B cell (primary cell): Measurements from ENCODE around the gene MAPK14. TPM values are rescaled to one million over a fixed set of nuclear protein-coding genes. Genes with fewer than 3 reads are reported as not detected.

Source experiments
- ATAC-seq: fragments of 200-7000 bp; cut with Tn5 transposase; one replicate; pipeline ENCODE4 v1.10.0; 2021; ENCODE audit warnings: low read depth, mild to moderate bottlenecking, moderate number of reproducible peaks, moderate library complexity
- CTCF ChIA-PET: fragments of 350-600 bp; sonication (Branson Sonifier 250); formaldehyde crosslinking; loops from one replicate; lab custom pipeline; 2021; ENCODE audit warnings: antibody characterized with exemption, inconsistent platforms; lab: Charles Lee
- POLR2A ChIA-PET: fragments of 350-600 bp; sonication (Branson Sonifier 250); formaldehyde crosslinking; loops from one replicate; lab custom pipeline; 2021; ENCODE audit warnings: antibody characterized with exemption; lab: Charles Lee
- DNase-seq: peaks from one replicate; pipeline ENCODE4 v3.0.0; 2013
- H2AFZ ChIP-seq: 2 replicates; pipeline ENCODE4 v1.6.1; 2012; ENCODE audit warnings: mild to moderate bottlenecking, low read depth, low read length; ENCODE audit not compliant: insufficient read depth, poor library complexity, severe bottlenecking
- H3K27ac ChIP-seq, 2 donors: 1 replicate in 1 of 2; 2 replicates in 1 of 2; pipeline ENCODE4 v1.5.1; 2012 to 2013; ENCODE audit warnings: low read length in 2 of 2, mild to moderate bottlenecking in 2 of 2, moderate library complexity in 1 of 2
- H3K27me3 ChIP-seq, 4 experiments: fragments of 200-600 bp in 1 of 4; sonication (generic) in 1 of 4; replicated peaks in 1 of 4; 1 replicate in 2 of 4; 2 replicates in 2 of 4; pipeline versions ENCODE4 v1.6.1 to v1.7.0; 2013 to 2016; ENCODE audit warnings: low read length in 3 of 4, mild to moderate bottlenecking in 2 of 4, mixed read lengths in 1 of 4, moderate library complexity in 1 of 4; ENCODE audit not compliant: insufficient read depth in 4 of 4, control insufficient read depth in 3 of 4; ENCODE audit errors: control extremely low read depth in 1 of 4
- H3K36me3 ChIP-seq, 2 experiments: replicated peaks in 1 of 2; 1 replicate in 1 of 2; 2 replicates in 1 of 2; pipeline versions ENCODE4 v1.6.1 to v1.7.1; 2013; ENCODE audit warnings: low read length in 1 of 2; ENCODE audit not compliant: insufficient read depth in 2 of 2, control insufficient read depth in 1 of 2; ENCODE audit errors: control extremely low read depth in 1 of 2, extremely low read depth in 1 of 2
- H3K4me1 ChIP-seq, 2 donors: fragments of 200-600 bp in 1 of 2; sonication (generic) in 1 of 2; 1 replicate in 1 of 2; 2 replicates in 1 of 2; pipeline versions ENCODE4 v1.5.1 to v1.6.1; 2013 to 2017; ENCODE audit warnings: low read length in 2 of 2; ENCODE audit not compliant: control insufficient read depth in 2 of 2, insufficient read depth in 2 of 2
- H3K4me2 ChIP-seq: replicated peaks from 2 replicates; pipeline ENCODE3; 2012; ENCODE audit warnings: mild to moderate bottlenecking, low read depth, low read length; ENCODE audit not compliant: poor library complexity, severe bottlenecking
- H3K4me3 ChIP-seq, 5 experiments: fragments of 200-600 bp in 1 of 5; sonication (generic) in 1 of 5; 1 replicate in 3 of 5; 2 replicates in 2 of 5; pipeline versions ENCODE4 v1.5.1 to v1.7.0; 2011 to 2016; ENCODE audit warnings: low read length in 4 of 5, mild to moderate bottlenecking in 4 of 5, low read depth in 2 of 5, control low read depth in 1 of 5, moderate library complexity in 1 of 5; ENCODE audit not compliant: insufficient read depth in 1 of 5; ENCODE audit errors: control extremely low read depth in 1 of 5, extremely low read depth in 1 of 5
- H3K79me2 ChIP-seq: fragments of 200-600 bp; sonication (generic); one replicate; pipeline ENCODE4 v1.6.0; 2016; ENCODE audit warnings: low read length; ENCODE audit not compliant: control insufficient read depth, insufficient read depth
- H3K9ac ChIP-seq: fragments of 200-600 bp; sonication (generic); 2 replicates; pipeline ENCODE4 v1.6.1; 2017; ENCODE audit warnings: mild to moderate bottlenecking, low read length, moderate library complexity
- H3K9me3 ChIP-seq, 3 donors: one replicate each; pipeline versions ENCODE4 v1.6.1 to v1.7.1; 2013; ENCODE audit warnings: low read length in 2 of 3; ENCODE audit not compliant: control insufficient read depth in 2 of 3, insufficient read depth in 1 of 3; ENCODE audit errors: control extremely low read depth in 1 of 3
- H4K20me1 ChIP-seq: 2 replicates; pipeline ENCODE4 v1.6.0; 2012; ENCODE audit warnings: mild to moderate bottlenecking, low read length; ENCODE audit not compliant: insufficient read depth, control insufficient read depth, poor library complexity, severe bottlenecking
- H3K27ac Mint-ChIP-seq: one replicate; pipeline ENCODE4 v1.8.0; 2021; ENCODE audit warnings: mixed read lengths
- H3K27me3 Mint-ChIP-seq: one replicate; pipeline ENCODE4 v1.8.0; 2021; ENCODE audit warnings: mixed read lengths
- H3K4me1 Mint-ChIP-seq: one replicate; pipeline ENCODE4 v1.8.0; 2021; ENCODE audit warnings: mixed read lengths
- H3K4me3 Mint-ChIP-seq: one replicate; pipeline ENCODE4 v1.8.0; 2021; ENCODE audit warnings: mixed read lengths
- H3K9me3 Mint-ChIP-seq: one replicate; pipeline ENCODE4 v1.8.0; 2022; ENCODE audit warnings: mixed read lengths; ENCODE audit not compliant: insufficient read depth
- CTCF ChIP-seq: fragments of 200-600 bp; IDR thresholded peaks from one replicate; pipeline ENCODE4 v1.8.0; 2022; ENCODE audit warnings: antibody characterized with exemption, mild to moderate bottlenecking
- EZH2 ChIP-seq: IDR thresholded peaks from 2 replicates; pipeline ENCODE4 v1.6.1; 2012; ENCODE audit warnings: borderline replicate concordance, low read depth, mild to moderate bottlenecking, moderate library complexity, low read length; ENCODE audit not compliant: insufficient read depth, poor library complexity, severe bottlenecking
- WGBS: methylation state at CpG from one replicate; pipeline ENCODE4 v1.1.5; 2013; ENCODE audit warnings: missing lambda C conversion rate; ENCODE audit not compliant: insufficient coverage; 5-methylcytosine and 5-hydroxymethylcytosine counted together
- intact Hi-C: fragments of 100-400 bp; cut with micrococcal nuclease; formaldehyde crosslinking; loops from one replicate; pipeline ENCODE4 v1.10.0; 2022
- polyA plus RNA-seq: library from polyadenylated mRNA; depleted of rRNA; stranded (reverse); fragments of >200 nt; gene quantifications from 2 replicates; pipeline ENCODE4 v1.2.3, GENCODE V29; 2012
- total RNA-seq, 2 donors: library from RNA; stranded (reverse); fragments of 120-200 nt in 1 of 2; gene quantifications; 1 replicate in 1 of 2; 2 replicates in 1 of 2; pipeline versions ENCODE4 v1.2.3 to v1.2.4, GENCODE V29; 2013 to 2022

MAPK14 gene
- total and polyA plus RNA-seq, 2 donors (not counting 1 experiment from before 2014, with no cell fraction given): 19.5 to 50.4 TPM

GRCh38 chr6:36127462-36128016 lies 99.9 kb downstream of the MAPK14 start:
- intact Hi-C loops: no loop called here
- no peak overlapping the region for H3K4me2 ChIP-seq
- Mint-ChIP-seq H3K4me3 (no peak overlapping the region), H3K9me3 (no peaks in the 10 kb centered on the region), H3K4me1 (peaks cover 50% of the 10 kb centered on the region), H3K27me3 (no peaks in the 10 kb centered on the region), H3K27ac (no peak overlapping the region)
- H3K4me1 ChIP-seq: peaks cover 35 to 56% of the 10 kb centered on the region in 2 donors
- no peaks in the 10 kb centered on the region for H3K36me3 ChIP-seq
- no peak overlapping the region for H3K9ac ChIP-seq
- no peak for ATAC-seq
- no peak for DNase-seq
- H3K27ac ChIP-seq: no peak overlapping the region
- H4K20me1 ChIP-seq: no peaks in the 10 kb centered on the region
- H3K79me2 ChIP-seq: peaks cover 9% of the 10 kb centered on the region
- ChIA-PET POLR2A (interaction anchor here (0.6 kb wide), 1 partner anchor 69 kb away, joined by 3 read pairs; the partner anchor contains the start of gene BRPF3), CTCF (interaction anchor here (0.7 to 1.3 kb wide), 4 partner anchors 8 to 100 kb away, joined by 3 read pairs; partner anchors contain the start of gene MAPK14)
- WGBS: 97% methylated on average over 8 of the region's 8 CpGs
- TF ChIP-seq EZH2: no peak
- no peak for TF ChIP-seq CTCF
- H3K27me3 ChIP-seq: no peaks in the 10 kb centered on the region
- H3K9me3 ChIP-seq: peaks cover 0 to 5% (median 0%) of the 10 kb centered on the region in 3 donors
- no peak overlapping the region for H2AFZ ChIP-seq
- no peak overlapping the region for H3K4me3 ChIP-seq

GRCh38 chr6:36128073-36128472 lies 100.5 kb downstream of the MAPK14 start:
- Histone ChIP-seq H3K4me2 (no peak overlapping the region), H4K20me1 (no peaks in the 10 kb centered on the region), H3K4me3 (no peak overlapping the region), H2AFZ (no peak overlapping the region), H3K36me3 (peaks cover 0 to 4% of the 10 kb centered on the region in 2 experiments), H3K9me3 (peaks cover 0 to 5% (median 0%) of the 10 kb centered on the region in 3 donors), H3K9ac (no peak overlapping the region), H3K27ac (no peak overlapping the region), H3K79me2 (peaks cover 9% of the 10 kb centered on the region), H3K27me3 (no peaks in the 10 kb centered on the region), H3K4me1 (peaks cover 29 to 53% of the 10 kb centered on the region in 2 donors)
- POLR2A ChIA-PET: no interaction called here
- ATAC-seq (no peak), DNase-seq (no peak)
- H3K4me1 Mint-ChIP-seq: peaks cover 50% of the 10 kb centered on the region
- intact Hi-C loops: no loop called here
- no peak overlapping the region for H3K4me3 Mint-ChIP-seq
- H3K9me3 Mint-ChIP-seq: no peaks in the 10 kb centered on the region
- 92% methylated on average over 2 of the region's 5 CpGs for WGBS
- TF ChIP-seq EZH2 (no peak), CTCF (no peak)
- H3K27me3 Mint-ChIP-seq: no peaks in the 10 kb centered on the region
- peak overlapping the region; percentile 15 for H3K27ac Mint-ChIP-seq
- CTCF ChIA-PET: no interaction called here
